Adrenal gland (tissue), 12 donors: ENCODE results near the gene LFNG. TPM values are rescaled to one million over a fixed set of nuclear protein-coding genes. Genes with fewer than 3 reads are reported as not detected.
A peak's percentile ranks its signal among the peaks of the same experiment; 100 is the strongest.

ENCODE experiments used
- DNase-seq, 7 donors: peaks; one replicate each; pipeline ENCODE4 v3.0.0-alpha.2; 2019 to 2020
- H3K27ac ChIP-seq, 5 donors: fragments of 200-600 bp; sonication (generic) in 4 of 5; 1 replicate in 3 of 5; 2 replicates in 2 of 5; pipeline versions ENCODE4 v1.5.1 to v1.8.0; 2016 to 2020; ENCODE audit warnings: mild to moderate bottlenecking in 1 of 5
- H3K27me3 ChIP-seq: fragments of 200-600 bp; 2 replicates; pipeline ENCODE4 v1.8.0; 2021
- H3K36me3 ChIP-seq, 2 donors: fragments of 200-600 bp; replicated peaks in 1 of 2; 1 replicate in 1 of 2; 2 replicates in 1 of 2; pipeline versions ENCODE4 v1.5.1 to v1.8.0; 2018 to 2022
- H3K4me1 ChIP-seq, 2 donors: fragments of 200-600 bp; replicated peaks in 1 of 2; 1 replicate in 1 of 2; 2 replicates in 1 of 2; pipeline versions ENCODE4 v1.5.1 to v1.8.0; 2018 to 2021
- H3K4me3 ChIP-seq, 4 donors: fragments of 200-600 bp; sonication (generic) in 3 of 4; one replicate each; pipeline ENCODE4 v1.5.1; 2016 to 2018
- H3K9me3 ChIP-seq, 3 donors: fragments of 200-600 bp; sonication (generic) in 1 of 3; replicated peaks in 1 of 3; 1 replicate in 2 of 3; 2 replicates in 1 of 3; pipeline versions ENCODE4 v1.5.1 to v1.8.0; 2016 to 2021
- POLR2A ChIP-seq, 2 donors: fragments of 450-650 bp; IDR thresholded peaks; one replicate each; pipeline ENCODE4 v1.6.1; 2017; ENCODE audit warnings: antibody characterized with exemption in 2 of 2, mild to moderate bottlenecking in 2 of 2, moderate library complexity in 1 of 2
- WGBS, 4 donors: extraction: QIAGEN DNeasy Blood & Tissue Kit in 2 of 4; methylation state at CpG; one replicate each; pipeline versions ENCODE4 v1.1.5 to v1.1.7; 2013 to 2017; 5-methylcytosine and 5-hydroxymethylcytosine counted together
- intact Hi-C, 2 donors: fragments of 100-400 bp; cut with DNase I; formaldehyde crosslinking; loops; one replicate each; pipeline versions ENCODE4 v1.14.1 to v1.15.0; 2022 to 2023
- polyA plus RNA-seq, 3 donors: library from polyadenylated mRNA; stranded (reverse); fragments of 200-250 nt in 2 of 3; fragments of 350-450 nt in 1 of 3; fragmentation: Illumina TruSeq in 1 of 3; extraction: RNeasy Lipid Tissue Mini Kit (QIAGEN cat#74804) in 1 of 3; gene quantifications; one replicate each; pipeline ENCODE4 v1.2.3, GENCODE V29; 2013 to 2014
- total RNA-seq, 9 donors: library from RNA; depleted of rRNA in 4 of 9; stranded (reverse); fragments of >200 nt in 4 of 9; fragments of 120-200 nt in 1 of 9; fragmentation: NEBNext Ultra II Directional in 1 of 9; extraction: Animal tissue kit (Norgen Biotek cat#: 25700) in 1 of 9; gene quantifications; one replicate each; pipeline versions ENCODE4 v1.1.0 to v1.2.4, GENCODE V29; 2013 to 2023
- TF ChIP-seq, protein P1 (sequence below), 6 experiments: fragments of 450-650 bp in 4 of 6; fragments of 200-600 bp in 2 of 6; sonication (generic) in 1 of 6; IDR thresholded peaks; 1 replicate in 5 of 6; 2 replicates in 1 of 6; pipeline versions ENCODE4 v1.5.1 to v1.8.0; 2016 to 2021; ENCODE audit warnings: antibody characterized with exemption in 6 of 6, mild to moderate bottlenecking in 2 of 6, moderate library complexity in 1 of 6
- donor health status: healthy with polysubstance abuse.
- donor health status: Bipolar disorder and iron deficiency.
- donor health status: DM: yes; HTN: yes; CAD: no.
- donor health status: DM: no; HTN: no; CAD: no.
- donor health status: DM: no; HTN: no; CAD: no.
- donor health status: DM: yes; HTN: yes; CAD: no.

LFNG gene
- total and polyA plus RNA-seq, 12 donors, result 1.4 to 26.1 (median 14.2) TPM

DNA sequence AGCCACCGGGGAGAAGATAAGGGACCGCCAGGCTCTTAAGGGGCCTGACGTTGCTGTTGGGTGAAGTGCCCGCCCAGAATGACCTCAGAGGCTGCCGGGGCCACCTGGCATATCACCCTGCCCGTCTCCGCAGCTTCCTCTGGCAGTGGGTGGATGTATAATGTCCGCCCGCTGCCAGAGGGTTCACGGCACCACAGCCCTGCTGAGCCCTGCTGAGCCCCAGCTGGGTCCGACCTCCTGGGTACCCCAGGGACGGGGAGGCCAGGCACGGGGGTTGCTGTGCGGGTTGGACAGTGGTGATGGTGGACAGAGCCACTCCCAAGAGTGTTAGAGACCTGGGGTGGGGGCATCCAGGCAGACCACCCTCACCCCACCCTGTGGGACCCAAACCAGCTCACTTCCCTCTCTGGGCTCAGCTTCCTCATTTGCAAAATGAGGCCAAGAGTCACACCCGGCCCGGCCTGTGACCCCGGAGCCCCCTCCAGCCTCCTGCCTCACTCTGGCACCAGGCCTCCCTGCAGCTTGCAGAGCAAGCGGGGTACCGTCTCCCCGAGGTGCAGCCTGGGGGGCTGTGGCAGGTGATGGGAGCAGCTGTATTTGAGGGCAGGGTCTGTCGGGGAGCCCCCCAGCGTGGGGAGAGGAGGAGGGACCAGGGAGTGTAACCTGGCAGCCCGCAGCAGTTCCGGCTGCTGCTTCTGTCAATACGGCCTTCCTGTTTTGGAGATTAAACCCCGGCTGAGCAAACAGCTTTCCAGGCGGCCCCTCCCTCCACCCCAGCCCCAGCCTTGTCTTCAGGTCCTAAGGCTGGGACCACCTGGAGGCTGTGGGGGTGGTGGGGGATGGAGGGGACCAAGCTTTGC lies 8.4 kb upstream of the LFNG start:
- intact Hi-C loops, result no loop called here
- WGBS, 4 donors, result 53 to 65% (median 55%) methylated on average over 11 to 27 of the region's 27 CpGs
- peak overlapping the region in 2 of 5 donors; percentile 26 to 82 for H3K27ac ChIP-seq
- H3K36me3 ChIP-seq, result no peaks in the 10 kb centered on the region
- H3K9me3 ChIP-seq, result no peaks in the 10 kb centered on the region
- peaks cover 0 to 25% of the 10 kb centered on the region in 2 donors for H3K4me1 ChIP-seq
- TF ChIP-seq, protein P1, sequence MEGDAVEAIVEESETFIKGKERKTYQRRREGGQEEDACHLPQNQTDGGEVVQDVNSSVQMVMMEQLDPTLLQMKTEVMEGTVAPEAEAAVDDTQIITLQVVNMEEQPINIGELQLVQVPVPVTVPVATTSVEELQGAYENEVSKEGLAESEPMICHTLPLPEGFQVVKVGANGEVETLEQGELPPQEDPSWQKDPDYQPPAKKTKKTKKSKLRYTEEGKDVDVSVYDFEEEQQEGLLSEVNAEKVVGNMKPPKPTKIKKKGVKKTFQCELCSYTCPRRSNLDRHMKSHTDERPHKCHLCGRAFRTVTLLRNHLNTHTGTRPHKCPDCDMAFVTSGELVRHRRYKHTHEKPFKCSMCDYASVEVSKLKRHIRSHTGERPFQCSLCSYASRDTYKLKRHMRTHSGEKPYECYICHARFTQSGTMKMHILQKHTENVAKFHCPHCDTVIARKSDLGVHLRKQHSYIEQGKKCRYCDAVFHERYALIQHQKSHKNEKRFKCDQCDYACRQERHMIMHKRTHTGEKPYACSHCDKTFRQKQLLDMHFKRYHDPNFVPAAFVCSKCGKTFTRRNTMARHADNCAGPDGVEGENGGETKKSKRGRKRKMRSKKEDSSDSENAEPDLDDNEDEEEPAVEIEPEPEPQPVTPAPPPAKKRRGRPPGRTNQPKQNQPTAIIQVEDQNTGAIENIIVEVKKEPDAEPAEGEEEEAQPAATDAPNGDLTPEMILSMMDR (IDR thresholded peaks at IDR 0.05), result no peak
- no peak for TF ChIP-seq POLR2A (IDR thresholded peaks at IDR 0.05)
- H3K27me3 ChIP-seq, result no peaks in the 10 kb centered on the region
- DNase-seq, result no peak
- no peak overlapping the region for H3K4me3 ChIP-seq

DNA sequence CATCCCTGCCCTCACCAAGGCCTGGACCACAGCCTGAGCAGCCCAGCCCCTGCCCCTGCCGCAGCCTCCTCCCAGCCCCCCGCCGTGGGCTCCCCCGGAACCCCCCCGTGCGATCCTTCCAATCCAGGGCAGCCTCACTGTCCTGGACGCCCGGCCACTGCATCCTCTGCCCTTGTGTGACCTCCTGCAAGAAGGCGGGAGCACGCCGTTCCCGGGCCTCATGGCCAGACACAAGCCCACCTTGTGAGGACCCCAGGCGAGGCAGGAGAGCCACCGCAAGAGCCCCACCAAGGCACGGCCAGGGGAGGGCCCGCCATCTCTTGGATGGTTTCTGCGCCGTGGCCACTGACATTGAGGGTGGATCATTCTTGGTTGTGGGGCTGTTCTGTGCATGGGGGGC lies 7.8 kb upstream of the LFNG start:
- H3K27ac ChIP-seq, result peak overlapping the region in 2 of 5 donors; percentile 26 to 82
- H3K27me3 ChIP-seq, result no peaks in the 10 kb centered on the region
- TF ChIP-seq POLR2A (IDR thresholded peaks at IDR 0.05), result no peak
- TF ChIP-seq, protein P1 (IDR thresholded peaks at IDR 0.05), result no peak
- no peak overlapping the region for H3K4me3 ChIP-seq
- intact Hi-C loops, result no loop called here
- H3K9me3 ChIP-seq, result no peaks in the 10 kb centered on the region
- H3K4me1 ChIP-seq, result peaks cover 0 to 25% of the 10 kb centered on the region in 2 donors
- no peaks in the 10 kb centered on the region for H3K36me3 ChIP-seq
- WGBS, 4 donors, result 49 to 85% (median 62%) methylated on average over 4 to 18 of the region's 18 CpGs
- DNase-seq, result no peak

DNA sequence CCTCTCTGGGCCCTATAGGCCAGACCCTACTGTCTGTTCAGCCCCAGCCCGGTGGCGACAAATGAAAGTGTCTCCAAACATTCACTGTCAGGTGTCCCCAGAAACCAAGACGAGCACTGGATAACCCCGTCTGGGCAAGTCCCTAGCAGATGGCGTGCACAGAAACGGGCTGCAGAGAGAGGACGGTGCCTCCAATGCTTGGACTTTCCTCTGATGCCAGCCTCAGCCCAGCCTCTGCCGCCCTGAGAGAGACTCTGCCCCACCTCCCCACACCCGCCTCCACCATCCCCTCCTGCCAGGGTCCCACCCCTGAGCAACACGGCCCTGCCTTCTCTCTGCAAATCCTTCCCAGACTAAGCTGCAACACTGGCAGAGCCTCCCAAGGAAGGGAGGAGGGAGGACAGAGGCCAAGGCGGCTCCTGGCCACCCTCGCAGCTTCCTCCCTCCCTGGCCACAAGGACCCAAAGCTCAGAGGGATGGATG lies 7.4 kb upstream of the LFNG start:
- DNase-seq, result no peak
- TF ChIP-seq POLR2A (IDR thresholded peaks at IDR 0.05), result no peak
- Histone ChIP-seq H3K4me3 (no peak overlapping the region), H3K27ac (peak overlapping the region in 1 of 5 donors; percentile 82), H3K27me3 (no peaks in the 10 kb centered on the region), H3K4me1 (peaks cover 0 to 25% of the 10 kb centered on the region in 2 donors), H3K36me3 (no peaks in the 10 kb centered on the region), H3K9me3 (no peaks in the 10 kb centered on the region)
- WGBS, 4 donors, result 20 to 52% (median 49%) methylated on average over 2 to 12 of the region's 12 CpGs
- intact Hi-C loops, result no loop called here

DNA sequence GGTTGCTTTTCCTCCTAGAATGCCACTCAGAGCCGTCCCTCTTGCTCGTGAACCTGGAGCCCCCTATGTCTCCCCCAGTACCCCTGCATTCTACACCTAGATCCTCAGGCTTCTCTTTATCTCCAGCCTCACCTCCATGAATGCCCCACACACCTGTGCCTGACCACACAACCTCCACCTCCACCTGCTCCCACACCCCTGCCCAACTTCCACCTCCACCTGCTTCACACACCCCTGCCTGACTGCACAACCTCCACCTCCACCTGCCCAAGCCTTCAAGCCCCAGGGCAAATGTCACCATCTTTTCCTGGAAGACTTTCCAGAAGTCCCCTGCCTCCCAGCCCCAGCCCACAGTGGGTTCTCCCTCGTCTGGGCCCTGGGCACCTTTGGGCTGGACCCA lies 6.9 kb upstream of the LFNG start:
- no peak overlapping the region for H3K27ac ChIP-seq
- H3K4me3 ChIP-seq, result no peak overlapping the region
- peaks cover 0 to 25% of the 10 kb centered on the region in 2 donors for H3K4me1 ChIP-seq
- TF ChIP-seq, protein P1 (IDR thresholded peaks at IDR 0.05), result no peak
- TF ChIP-seq POLR2A (IDR thresholded peaks at IDR 0.05), result no peak
- no peaks in the 10 kb centered on the region for H3K36me3 ChIP-seq
- no peaks in the 10 kb centered on the region for H3K9me3 ChIP-seq
- intact Hi-C loops, result no loop called here
- DNase-seq, result no peak
- WGBS, 4 donors, result 74 to 89% (median 84%) methylated on average over 3 of the region's 3 CpGs
- no peaks in the 10 kb centered on the region for H3K27me3 ChIP-seq
